OCI-LY7 (cell line): ENCODE measurements around the gene KCNH1.

Source experiments
- CTCF ChIP-seq: fragments of 200-600 bp; sonication (generic); conservative IDR thresholded peaks from 2 replicates; pipeline ENCODE4 v1.5.1; 2014; ENCODE audit warnings: mild to moderate bottlenecking, antibody characterized with exemption, low read length, moderate library complexity, mixed read lengths
- EZH2phosphoT487 ChIP-seq: fragments of 200-600 bp; sonication (generic); IDR thresholded peaks from 2 replicates; pipeline ENCODE4 v1.6.1; 2018; ENCODE audit warnings: low read depth, borderline replicate concordance, mild to moderate bottlenecking, mixed run types, antibody characterized with exemption, low read length, moderate library complexity, mixed read lengths

- no peak for TF ChIP-seq CTCF
- no peak for TF ChIP-seq EZH2phosphoT487
These were observed 427.7 kb downstream of the KCNH1 start for GRCh38 chr1:210706246-210706645.
